Smooth muscle cell of the brain vasculature (primary cell): ENCODE measurements around the gene ICAM3.

ENCODE experiments used
- DNase-seq: peaks from one replicate; pipeline ENCODE4 v3.0.0-alpha.2; 2012; ENCODE audit warnings: low read depth, low spot score

Gene ICAM3

GRCh38 chr19:10292206-10292788 lies 47.1 kb downstream of the ICAM3 start:
- DNase-seq: no peak

GRCh38 chr19:10291554-10292205 lies 47.7 kb downstream of the ICAM3 start:
- no peak for DNase-seq

GRCh38 chr19:10290876-10291553 lies 48.4 kb downstream of the ICAM3 start:
- no peak for DNase-seq

- no peak for DNase-seq
Measured at GRCh38 chr19:10290357-10290875, 49.0 kb downstream of the ICAM3 start.

- no peak for DNase-seq
Measured at GRCh38 chr19:10289836-10290356, 49.5 kb downstream of the ICAM3 start, which contains the start of gene ICAM5. Gene ICAM5 (plus strand): TSS chr19:10289952. CDS start chr19:10290044, 92 bp downstream.

GRCh38 chr19:10289167-10289835 lies 50.1 kb downstream of the ICAM3 start:
- DNase-seq: no peak

- DNase-seq: no peak
Measured at GRCh38 chr19:10288662-10289166, 50.7 kb downstream of the ICAM3 start.

- DNase-seq: no peak
Measured at GRCh38 chr19:10286803-10287737, 52.4 kb downstream of the ICAM3 start, which contains the start of gene ICAM4. Gene ICAM4 (plus strand): TSS chr19:10286955. CDS start chr19:10287013, 58 bp downstream.

GRCh38 chr19:10285393-10285792 lies 54.0 kb downstream of the ICAM3 start:
- DNase-seq: no peak

- no peak for DNase-seq
Measured at GRCh38 chr19:10284960-10285278, 54.5 kb downstream of the ICAM3 start.

GRCh38 chr19:10284065-10284959 lies 55.1 kb downstream of the ICAM3 start:
- DNase-seq: no peak
